Esophagus muscularis mucosa (tissue), 3 donors: ENCODE measurements around the gene TPSAB1.

ENCODE experiments used
- POLR2A ChIP-seq: fragments of 450-650 bp; IDR thresholded peaks from one replicate; pipeline ENCODE4 v1.6.1; 2017; ENCODE audit warnings: antibody characterized with exemption, moderate library complexity, mild to moderate bottlenecking, low read depth
- POLR2AphosphoS5 ChIP-seq, 2 donors: sonication (generic); formaldehyde crosslinking; IDR thresholded peaks; one replicate each; pipeline ENCODE4 v1.6.1; 2017; ENCODE audit warnings: antibody characterized with exemption in 2 of 2
- TF ChIP-seq, protein P1 (sequence below), 3 experiments: fragments of 200-600 bp in 2 of 3; fragments of 450-650 bp in 1 of 3; sonication (generic) in 2 of 3; IDR thresholded peaks; one replicate each; pipeline ENCODE4 v1.5.1; 2017 to 2019; ENCODE audit warnings: antibody characterized with exemption in 3 of 3, mild to moderate bottlenecking in 2 of 3, moderate library complexity in 1 of 3

GRCh38 chr16:1265826-1266225 is 25.3 kb downstream of the TPSAB1 start:
- TF ChIP-seq, protein P1, sequence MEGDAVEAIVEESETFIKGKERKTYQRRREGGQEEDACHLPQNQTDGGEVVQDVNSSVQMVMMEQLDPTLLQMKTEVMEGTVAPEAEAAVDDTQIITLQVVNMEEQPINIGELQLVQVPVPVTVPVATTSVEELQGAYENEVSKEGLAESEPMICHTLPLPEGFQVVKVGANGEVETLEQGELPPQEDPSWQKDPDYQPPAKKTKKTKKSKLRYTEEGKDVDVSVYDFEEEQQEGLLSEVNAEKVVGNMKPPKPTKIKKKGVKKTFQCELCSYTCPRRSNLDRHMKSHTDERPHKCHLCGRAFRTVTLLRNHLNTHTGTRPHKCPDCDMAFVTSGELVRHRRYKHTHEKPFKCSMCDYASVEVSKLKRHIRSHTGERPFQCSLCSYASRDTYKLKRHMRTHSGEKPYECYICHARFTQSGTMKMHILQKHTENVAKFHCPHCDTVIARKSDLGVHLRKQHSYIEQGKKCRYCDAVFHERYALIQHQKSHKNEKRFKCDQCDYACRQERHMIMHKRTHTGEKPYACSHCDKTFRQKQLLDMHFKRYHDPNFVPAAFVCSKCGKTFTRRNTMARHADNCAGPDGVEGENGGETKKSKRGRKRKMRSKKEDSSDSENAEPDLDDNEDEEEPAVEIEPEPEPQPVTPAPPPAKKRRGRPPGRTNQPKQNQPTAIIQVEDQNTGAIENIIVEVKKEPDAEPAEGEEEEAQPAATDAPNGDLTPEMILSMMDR (IDR thresholded peaks at IDR 0.05), result no peak
- TF ChIP-seq POLR2A, result no peak
- no peak for TF ChIP-seq POLR2AphosphoS5 (IDR thresholded peaks at IDR 0.05)
